Measurements from ENCODE around the gene TMEM200C.

The TMEM200C gene

DNA sequence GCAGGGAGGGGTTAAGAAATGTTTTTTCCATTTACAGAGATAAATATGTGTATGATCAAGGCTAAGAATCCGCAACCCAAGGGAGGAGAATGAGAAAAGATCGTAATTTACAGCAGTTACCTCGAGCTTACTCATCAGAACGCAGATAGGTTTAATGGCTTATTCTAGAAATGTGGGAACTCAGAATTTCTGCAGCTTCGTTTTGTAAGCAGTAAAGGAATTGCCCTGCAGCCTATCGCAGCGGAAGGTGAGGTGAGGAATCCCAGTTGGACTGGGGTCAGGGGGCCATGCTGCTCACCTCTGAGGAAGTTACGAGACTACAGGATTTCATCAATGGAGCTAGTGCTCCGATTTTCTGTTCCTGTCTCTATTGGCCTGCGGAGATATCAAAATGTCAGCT lies 8.1 kb upstream of the TMEM200C start:
- no peak for DNase-seq (ENCODE audit: low spot score)
- TF ChIP-seq, protein P1, sequence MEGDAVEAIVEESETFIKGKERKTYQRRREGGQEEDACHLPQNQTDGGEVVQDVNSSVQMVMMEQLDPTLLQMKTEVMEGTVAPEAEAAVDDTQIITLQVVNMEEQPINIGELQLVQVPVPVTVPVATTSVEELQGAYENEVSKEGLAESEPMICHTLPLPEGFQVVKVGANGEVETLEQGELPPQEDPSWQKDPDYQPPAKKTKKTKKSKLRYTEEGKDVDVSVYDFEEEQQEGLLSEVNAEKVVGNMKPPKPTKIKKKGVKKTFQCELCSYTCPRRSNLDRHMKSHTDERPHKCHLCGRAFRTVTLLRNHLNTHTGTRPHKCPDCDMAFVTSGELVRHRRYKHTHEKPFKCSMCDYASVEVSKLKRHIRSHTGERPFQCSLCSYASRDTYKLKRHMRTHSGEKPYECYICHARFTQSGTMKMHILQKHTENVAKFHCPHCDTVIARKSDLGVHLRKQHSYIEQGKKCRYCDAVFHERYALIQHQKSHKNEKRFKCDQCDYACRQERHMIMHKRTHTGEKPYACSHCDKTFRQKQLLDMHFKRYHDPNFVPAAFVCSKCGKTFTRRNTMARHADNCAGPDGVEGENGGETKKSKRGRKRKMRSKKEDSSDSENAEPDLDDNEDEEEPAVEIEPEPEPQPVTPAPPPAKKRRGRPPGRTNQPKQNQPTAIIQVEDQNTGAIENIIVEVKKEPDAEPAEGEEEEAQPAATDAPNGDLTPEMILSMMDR (IDR thresholded peaks at IDR 0.05; ENCODE audit: extremely low read depth, missing control alignments), result no peak

DNA sequence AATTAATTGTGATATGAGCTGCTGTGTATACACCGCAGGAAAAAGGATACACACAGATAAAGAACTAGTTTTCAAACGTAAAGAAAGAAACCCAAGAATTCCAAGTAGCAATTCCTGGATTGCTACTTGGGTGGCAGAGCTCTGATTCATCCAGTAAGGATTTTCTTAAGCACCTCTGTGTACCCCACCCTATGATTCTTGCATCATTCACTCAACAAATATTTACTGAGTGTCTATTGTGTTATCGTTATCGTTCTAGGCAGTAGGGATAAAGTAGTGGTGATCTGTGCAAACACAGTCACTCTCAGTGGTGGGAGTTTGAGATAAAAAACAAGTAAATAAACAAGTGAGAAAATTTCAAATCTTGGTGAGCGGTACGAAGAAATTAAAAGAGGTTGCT lies 4.9 kb upstream of the TMEM200C start:
- TF ChIP-seq, protein P1 (IDR thresholded peaks at IDR 0.05; ENCODE audit: extremely low read depth, missing control alignments), result no peak
- DNase-seq (ENCODE audit: low spot score), result no peak

DNA sequence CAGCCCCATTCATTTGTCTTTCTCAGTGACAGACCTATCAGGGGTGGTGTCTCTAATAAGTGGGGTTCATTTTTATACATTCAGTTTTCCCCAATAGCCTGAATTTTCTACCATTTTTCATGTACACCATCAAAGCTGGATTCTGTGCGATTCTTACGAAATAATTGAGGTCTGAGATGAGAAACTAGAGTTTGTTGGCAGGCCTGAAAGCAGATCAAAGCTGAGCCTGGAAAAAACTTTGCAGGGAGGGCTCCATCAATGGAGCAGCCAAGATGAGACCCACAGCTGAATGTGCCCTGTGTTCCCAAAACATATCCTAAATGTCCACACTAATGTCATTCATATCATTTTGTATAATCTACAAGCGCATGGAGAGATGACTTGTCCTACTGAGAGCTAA lies 4.5 kb upstream of the TMEM200C start:
- TF ChIP-seq, protein P1 (IDR thresholded peaks at IDR 0.05; ENCODE audit: extremely low read depth, missing control alignments), result no peak

DNA sequence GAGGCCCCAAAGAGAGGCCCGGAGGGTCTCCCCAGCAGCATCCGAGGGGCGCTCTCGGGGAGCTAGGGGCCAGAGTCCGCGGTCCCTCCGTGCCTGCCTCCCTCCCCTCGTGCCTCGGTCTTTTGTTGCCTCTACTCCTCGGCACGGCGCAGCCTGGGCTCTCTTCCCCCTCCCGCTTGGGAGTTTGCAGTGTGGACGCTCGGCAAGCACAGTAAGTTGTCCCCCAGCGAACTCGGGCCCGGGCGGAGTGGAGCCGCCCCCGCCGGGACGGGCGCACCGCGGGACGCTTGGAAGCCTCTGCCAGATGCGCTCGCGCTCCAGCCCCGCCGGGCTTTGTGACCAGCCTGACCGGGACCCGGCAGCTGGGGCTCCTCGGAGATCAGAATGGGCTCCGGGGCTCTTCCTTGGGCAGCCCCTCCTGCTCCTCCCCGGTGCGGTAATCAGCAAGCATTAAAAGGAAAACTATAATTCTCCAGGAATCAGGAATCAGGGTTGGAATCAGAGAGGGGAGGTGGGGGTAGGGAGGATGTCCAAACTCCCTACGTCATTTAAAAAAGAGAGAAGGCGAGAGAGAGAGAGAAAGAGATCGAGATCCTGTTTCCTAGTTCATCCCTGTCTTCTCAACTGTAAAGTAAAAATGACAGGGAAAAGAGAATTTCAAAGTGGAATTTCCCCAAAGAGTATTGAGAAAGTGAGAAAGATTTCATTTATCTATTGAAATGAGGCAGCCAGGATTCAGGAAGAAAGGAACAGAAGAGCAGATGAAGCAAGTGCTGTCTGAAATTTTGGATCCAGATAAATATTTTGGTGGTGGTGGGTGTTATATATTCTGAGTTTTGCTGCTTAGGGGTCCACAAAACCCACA lies 786 bp upstream of the TMEM200C start:
- TF ChIP-seq, protein P1 (IDR thresholded peaks at IDR 0.05; ENCODE audit: extremely low read depth, missing control alignments), result no peak
- DNase-seq (ENCODE audit: low spot score), result peak; percentile 52

More for the DNA sequence above, 4.5 kb upstream of the TMEM200C start:
- DNase-seq (ENCODE audit: low spot score), result no peak

DNA sequence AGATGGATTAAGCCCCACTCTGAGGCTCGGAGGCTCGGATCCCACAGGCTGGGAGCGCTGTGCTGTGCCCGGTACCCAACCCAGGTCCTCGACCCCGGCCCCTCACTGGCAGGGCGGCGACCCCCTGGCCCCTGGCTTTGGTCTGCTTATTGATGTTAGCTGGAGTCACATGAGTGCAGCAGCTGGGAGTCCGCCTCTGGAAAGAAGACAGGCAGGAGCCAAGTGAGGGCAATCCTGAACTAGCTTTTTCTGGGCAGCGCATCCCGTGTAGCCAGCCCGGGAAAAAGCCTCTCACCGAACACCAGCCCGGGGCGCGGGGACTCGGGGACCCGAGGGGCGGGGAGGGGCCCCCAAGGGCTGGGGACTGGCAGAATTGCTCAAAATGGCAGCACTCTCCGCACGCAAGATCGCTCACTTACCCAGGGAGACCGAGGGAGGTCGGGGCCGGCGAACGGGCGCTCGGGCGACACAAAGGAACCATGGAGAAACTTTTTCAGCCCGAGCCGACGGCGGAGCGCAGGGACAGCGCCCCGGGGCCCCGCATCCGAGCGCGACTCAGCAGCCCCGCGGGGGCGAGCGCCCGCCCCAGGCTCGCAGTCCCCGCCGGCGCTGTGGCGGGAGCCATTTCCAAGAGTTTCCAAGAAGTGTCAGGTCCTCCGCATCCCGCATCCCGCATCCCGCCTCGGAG lies 567 bp downstream of the TMEM200C start:
- TF ChIP-seq, protein P1 (IDR thresholded peaks at IDR 0.05; ENCODE audit: extremely low read depth, missing control alignments), result no peak
- DNase-seq (ENCODE audit: low spot score), result peak; percentile 62

DNA sequence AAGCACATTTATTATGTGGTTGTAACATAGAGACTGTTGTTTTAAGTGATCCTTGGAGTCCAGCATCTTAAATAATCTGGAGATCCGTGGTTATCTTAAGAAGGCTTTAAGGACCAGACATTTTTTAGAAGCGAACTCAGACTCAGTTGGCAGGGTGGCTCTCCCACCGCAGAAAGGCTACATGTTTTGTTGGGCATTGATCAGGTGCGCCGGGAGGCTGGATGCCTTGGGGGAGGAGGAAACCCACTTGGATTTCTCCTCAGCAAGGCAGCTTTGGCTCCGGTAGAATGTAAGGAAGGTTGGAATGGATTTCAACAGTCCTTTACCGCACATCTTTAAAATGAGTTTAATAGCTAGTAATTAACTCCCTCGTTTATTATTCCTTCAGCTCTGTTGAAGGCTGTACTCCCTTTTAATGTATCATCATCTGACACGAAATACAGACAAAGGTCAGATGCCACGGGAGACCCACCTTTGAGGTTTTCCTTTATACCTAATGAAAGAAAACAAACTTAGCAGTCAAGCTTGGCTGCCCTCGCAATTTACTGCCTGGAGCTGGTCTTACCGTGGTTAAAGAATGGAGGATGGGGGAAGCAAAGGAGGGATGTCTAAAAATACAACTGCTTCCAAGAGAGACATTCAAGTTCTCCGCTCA lies 1.2 kb downstream of the TMEM200C start:
- TF ChIP-seq, protein P1 (IDR thresholded peaks at IDR 0.05; ENCODE audit: extremely low read depth, missing control alignments), result no peak
- peak; percentile 27 for DNase-seq (ENCODE audit: low spot score)
